ENCODE data around the gene ART3.

GRCh38 chr4:76091052-76091451 is 16.5 kb downstream of the ART3 start:
- no peak for TF ChIP-seq CTCF (conservative IDR thresholded peaks at IDR 0.05; ENCODE audit: low read length)
- no peak for TF ChIP-seq EZH2phosphoT487 (IDR thresholded peaks at IDR 0.05; ENCODE audit: borderline replicate concordance, low read depth, low read length)

All from OCI-LY7 (cell line).